HL-60 (cell line): ENCODE measurements around the gene MAP1B.

Source experiments
- DNase-seq, 2 experiments: peaks; one replicate each; pipeline ENCODE4 v3.0.0-alpha.2; 2010 to 2020; ENCODE audit warnings: low read depth in 1 of 2, low spot score in 1 of 2
- H3K27ac ChIP-seq: fragments of 250-450 bp; sonication (Bioruptor Pico); replicated peaks from 2 replicates; pipeline ENCODE4 v1.5.1; 2020; ENCODE audit warnings: mild to moderate bottlenecking, moderate library complexity
- H3K27me3 ChIP-seq: fragments of 250-450 bp; sonication (Bioruptor Pico); 2 replicates; pipeline ENCODE4 v1.5.1; 2021; ENCODE audit warnings: mild to moderate bottlenecking, moderate library complexity; ENCODE audit not compliant: insufficient read depth, poor library complexity, severe bottlenecking
- H3K4me3 ChIP-seq: replicated peaks from 2 replicates; pipeline ENCODE4 v1.5.1; 2011; ENCODE audit warnings: mild to moderate bottlenecking, control low read depth, low read length; ENCODE audit not compliant: insufficient read depth
- GABPA ChIP-seq: IDR thresholded peaks from 2 replicates; pipeline ENCODE4 v1.6.1; 2012; ENCODE audit warnings: low read depth
- POLR2AphosphoS5 ChIP-seq: IDR thresholded peaks from 2 replicates; pipeline ENCODE4 v1.6.1; 2012; ENCODE audit warnings: low read depth
- SPI1 ChIP-seq: IDR thresholded peaks from 2 replicates; pipeline ENCODE4 v1.6.1; 2012; ENCODE audit warnings: low read depth, mild to moderate bottlenecking, borderline replicate concordance
- TF ChIP-seq, protein P1 (sequence below): IDR thresholded peaks from one replicate; pipeline ENCODE4 v1.5.1; 2011; ENCODE audit warnings: low read length, control low read depth, inconsistent platforms; ENCODE audit not compliant: insufficient read depth
- TF ChIP-seq, protein P2 (sequence below): IDR thresholded peaks from 2 replicates; pipeline ENCODE4 v1.6.1; 2012; ENCODE audit warnings: low read depth; ENCODE audit not compliant: insufficient replicate concordance

MAP1B gene

DNA sequence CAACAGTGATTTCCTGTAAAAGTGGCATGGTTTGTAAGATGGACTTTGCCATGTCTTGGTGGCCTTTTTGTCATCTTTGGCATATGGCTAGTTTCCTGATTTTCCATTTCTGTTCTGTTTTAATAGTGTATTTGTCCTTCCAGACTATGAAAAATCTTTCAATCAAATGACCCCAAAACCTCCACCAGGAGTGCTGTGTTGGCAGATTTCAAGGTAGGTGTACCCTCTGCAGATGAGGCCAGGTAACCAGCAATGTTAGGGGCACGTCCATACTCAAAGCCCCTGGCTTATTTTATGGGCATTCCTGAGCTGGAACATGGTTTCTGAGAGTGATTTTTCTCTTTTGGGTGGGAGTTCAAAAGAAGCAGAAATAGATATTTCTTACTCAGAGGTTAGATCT lies 15.2 kb upstream of the MAP1B start:
- no peak overlapping the region for H3K27ac ChIP-seq
- no peak overlapping the region for H3K4me3 ChIP-seq
- TF ChIP-seq, protein P1, sequence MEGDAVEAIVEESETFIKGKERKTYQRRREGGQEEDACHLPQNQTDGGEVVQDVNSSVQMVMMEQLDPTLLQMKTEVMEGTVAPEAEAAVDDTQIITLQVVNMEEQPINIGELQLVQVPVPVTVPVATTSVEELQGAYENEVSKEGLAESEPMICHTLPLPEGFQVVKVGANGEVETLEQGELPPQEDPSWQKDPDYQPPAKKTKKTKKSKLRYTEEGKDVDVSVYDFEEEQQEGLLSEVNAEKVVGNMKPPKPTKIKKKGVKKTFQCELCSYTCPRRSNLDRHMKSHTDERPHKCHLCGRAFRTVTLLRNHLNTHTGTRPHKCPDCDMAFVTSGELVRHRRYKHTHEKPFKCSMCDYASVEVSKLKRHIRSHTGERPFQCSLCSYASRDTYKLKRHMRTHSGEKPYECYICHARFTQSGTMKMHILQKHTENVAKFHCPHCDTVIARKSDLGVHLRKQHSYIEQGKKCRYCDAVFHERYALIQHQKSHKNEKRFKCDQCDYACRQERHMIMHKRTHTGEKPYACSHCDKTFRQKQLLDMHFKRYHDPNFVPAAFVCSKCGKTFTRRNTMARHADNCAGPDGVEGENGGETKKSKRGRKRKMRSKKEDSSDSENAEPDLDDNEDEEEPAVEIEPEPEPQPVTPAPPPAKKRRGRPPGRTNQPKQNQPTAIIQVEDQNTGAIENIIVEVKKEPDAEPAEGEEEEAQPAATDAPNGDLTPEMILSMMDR = no peak
- TF ChIP-seq, protein P2, sequence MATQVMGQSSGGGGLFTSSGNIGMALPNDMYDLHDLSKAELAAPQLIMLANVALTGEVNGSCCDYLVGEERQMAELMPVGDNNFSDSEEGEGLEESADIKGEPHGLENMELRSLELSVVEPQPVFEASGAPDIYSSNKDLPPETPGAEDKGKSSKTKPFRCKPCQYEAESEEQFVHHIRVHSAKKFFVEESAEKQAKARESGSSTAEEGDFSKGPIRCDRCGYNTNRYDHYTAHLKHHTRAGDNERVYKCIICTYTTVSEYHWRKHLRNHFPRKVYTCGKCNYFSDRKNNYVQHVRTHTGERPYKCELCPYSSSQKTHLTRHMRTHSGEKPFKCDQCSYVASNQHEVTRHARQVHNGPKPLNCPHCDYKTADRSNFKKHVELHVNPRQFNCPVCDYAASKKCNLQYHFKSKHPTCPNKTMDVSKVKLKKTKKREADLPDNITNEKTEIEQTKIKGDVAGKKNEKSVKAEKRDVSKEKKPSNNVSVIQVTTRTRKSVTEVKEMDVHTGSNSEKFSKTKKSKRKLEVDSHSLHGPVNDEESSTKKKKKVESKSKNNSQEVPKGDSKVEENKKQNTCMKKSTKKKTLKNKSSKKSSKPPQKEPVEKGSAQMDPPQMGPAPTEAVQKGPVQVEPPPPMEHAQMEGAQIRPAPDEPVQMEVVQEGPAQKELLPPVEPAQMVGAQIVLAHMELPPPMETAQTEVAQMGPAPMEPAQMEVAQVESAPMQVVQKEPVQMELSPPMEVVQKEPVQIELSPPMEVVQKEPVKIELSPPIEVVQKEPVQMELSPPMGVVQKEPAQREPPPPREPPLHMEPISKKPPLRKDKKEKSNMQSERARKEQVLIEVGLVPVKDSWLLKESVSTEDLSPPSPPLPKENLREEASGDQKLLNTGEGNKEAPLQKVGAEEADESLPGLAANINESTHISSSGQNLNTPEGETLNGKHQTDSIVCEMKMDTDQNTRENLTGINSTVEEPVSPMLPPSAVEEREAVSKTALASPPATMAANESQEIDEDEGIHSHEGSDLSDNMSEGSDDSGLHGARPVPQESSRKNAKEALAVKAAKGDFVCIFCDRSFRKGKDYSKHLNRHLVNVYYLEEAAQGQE = no peak
- TF ChIP-seq POLR2AphosphoS5 (no peak), SPI1 (no peak), GABPA (no peak)
- no peak for DNase-seq
- H3K27me3 ChIP-seq = no peaks in the 10 kb centered on the region

DNA sequence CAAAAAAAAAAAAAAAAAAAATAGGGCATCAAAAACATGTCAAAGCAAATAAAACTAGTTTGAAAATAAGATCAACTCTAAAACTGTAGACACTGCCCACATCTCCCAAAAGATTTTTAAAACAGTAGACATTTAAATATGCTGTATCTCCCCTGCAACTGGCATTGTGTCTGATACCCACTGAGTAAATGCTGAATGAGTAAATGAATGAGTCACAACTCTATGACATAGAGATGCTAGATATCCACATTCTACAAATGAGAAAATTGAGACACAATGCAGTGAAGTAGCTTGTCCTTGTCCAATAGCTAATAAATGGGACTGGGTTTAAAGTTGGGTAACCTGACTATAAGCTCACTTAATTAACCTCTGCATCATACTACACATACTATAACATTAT lies 14.1 kb upstream of the MAP1B start:
- Histone ChIP-seq H3K27me3 (no peaks in the 10 kb centered on the region), H3K27ac (no peak overlapping the region), H3K4me3 (no peak overlapping the region)
- no peak for DNase-seq
- TF ChIP-seq, protein P2 = no peak
- TF ChIP-seq GABPA (no peak), SPI1 (no peak), POLR2AphosphoS5 (no peak)
- TF ChIP-seq, protein P1 = no peak

DNA sequence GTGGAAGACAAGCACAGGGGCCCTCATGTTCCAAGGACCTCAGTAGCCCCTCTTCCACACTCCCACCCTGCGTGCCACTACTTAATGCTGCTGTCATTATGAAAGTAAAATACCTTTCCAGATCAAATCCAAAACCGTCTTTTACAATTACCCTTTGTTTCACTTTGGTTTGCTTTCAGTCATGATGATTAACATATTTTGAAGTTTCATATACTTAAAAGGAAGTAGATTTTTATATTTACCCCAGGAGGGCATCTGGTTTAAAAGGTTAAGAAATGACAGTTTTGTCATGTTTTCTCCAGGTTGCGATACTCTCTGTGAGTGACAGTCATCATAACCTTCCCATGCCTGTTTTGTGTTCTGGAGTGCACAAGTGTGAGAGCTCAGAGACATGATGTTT lies 13.5 kb upstream of the MAP1B start:
- H3K4me3 ChIP-seq = no peak overlapping the region
- DNase-seq = no peak
- H3K27me3 ChIP-seq = no peaks in the 10 kb centered on the region
- no peak for TF ChIP-seq POLR2AphosphoS5
- TF ChIP-seq, protein P2 = no peak
- no peak for TF ChIP-seq SPI1
- TF ChIP-seq, protein P1 = no peak
- TF ChIP-seq GABPA = no peak
- no peak overlapping the region for H3K27ac ChIP-seq
